HG02885 (cell line): ENCODE measurements around the gene ANKRD53.
A peak's percentile ranks its signal among the peaks of the same experiment; 100 is the strongest.
"Not testable (repeated sequence)": the region's sequence is repeated elsewhere in the genome, so short reads cannot be mapped to it uniquely, and the experiment has no call there.

Experiments
- ATAC-seq: cut with Tn5 transposase; IDR thresholded peaks from one replicate; pipeline ENCODE4 v1.9.1; 2021; ENCODE audit warnings: mild to moderate bottlenecking; ENCODE audit not compliant: unreplicated experiment, poor library complexity

ANKRD53 gene

GRCh38 chr2:70986499-70987189 lies 8.2 kb downstream of the ANKRD53 start:
- no peak for ATAC-seq

GRCh38 chr2:70987386-70987785 lies 9.0 kb downstream of the ANKRD53 start:
- ATAC-seq = no peak

GRCh38 chr2:70988151-70988550 lies 9.7 kb downstream of the ANKRD53 start:
- ATAC-seq = no peak

GRCh38 chr2:70988726-70989648 lies 10.6 kb downstream of the ANKRD53 start:
- no peak for ATAC-seq

- ATAC-seq = no peak
Observed at GRCh38 chr2:70990216-70990615, 11.8 kb downstream of the ANKRD53 start.

GRCh38 chr2:70991142-70991541 lies 12.7 kb downstream of the ANKRD53 start:
- ATAC-seq = no peak

GRCh38 chr2:70991742-70992141 lies 13.3 kb downstream of the ANKRD53 start:
- ATAC-seq = no peak

- ATAC-seq = no peak
Observed at GRCh38 chr2:70992945-70993853, 14.8 kb downstream of the ANKRD53 start.

- ATAC-seq = peak; percentile 34
Observed at GRCh38 chr2:70994009-70994698, 15.7 kb downstream of the ANKRD53 start.

GRCh38 chr2:70994699-70995425 lies 16.4 kb downstream of the ANKRD53 start, which contains the start of gene TEX261:
Gene TEX261 (minus strand): TSS chr2:70994873. CDS start chr2:70994757, 116 bp downstream.
- peak; percentile 95 for ATAC-seq

GRCh38 chr2:70995426-70995729 lies 16.9 kb downstream of the ANKRD53 start:
- ATAC-seq = peak; percentile 50

GRCh38 chr2:70998885-70999284 lies 20.5 kb downstream of the ANKRD53 start:
- ATAC-seq = not testable (repeated sequence)

- ATAC-seq = no peak
Observed at GRCh38 chr2:70999362-70999761, 20.9 kb downstream of the ANKRD53 start.

- ATAC-seq = not testable (repeated sequence)
Observed at GRCh38 chr2:70999931-71000330, 21.5 kb downstream of the ANKRD53 start.

- ATAC-seq = peak; percentile 95
Observed at GRCh38 chr2:71000780-71001591, 22.6 kb downstream of the ANKRD53 start.

GRCh38 chr2:71001592-71001927 lies 23.1 kb downstream of the ANKRD53 start:
- no peak for ATAC-seq

GRCh38 chr2:71001981-71002570 lies 23.6 kb downstream of the ANKRD53 start:
- ATAC-seq = no peak

- no peak for ATAC-seq
Observed at GRCh38 chr2:71003396-71003795, 25.0 kb downstream of the ANKRD53 start.
